Muscle layer of duodenum (tissue), 2 donors: ENCODE measurements around the gene CCDC106.

Experiments used
- H3K27ac ChIP-seq: one replicate; pipeline ENCODE4 v1.7.0; 2013; ENCODE audit warnings: mild to moderate bottlenecking, low read length
- H3K27me3 ChIP-seq: one replicate; pipeline ENCODE4 v1.7.0; 2013; ENCODE audit warnings: low read depth, mild to moderate bottlenecking, control low read depth, low read length
- H3K36me3 ChIP-seq, 2 donors: one replicate each; pipeline ENCODE4 v1.7.0; 2013; ENCODE audit warnings: low read length in 2 of 2, control low read depth in 1 of 2, mild to moderate bottlenecking in 1 of 2; ENCODE audit not compliant: insufficient read depth in 2 of 2, control insufficient read depth in 1 of 2
- H3K4me1 ChIP-seq, 2 donors: one replicate each; pipeline ENCODE4 v1.7.0; 2013; ENCODE audit warnings: low read length in 2 of 2, mild to moderate bottlenecking in 2 of 2, control low read depth in 1 of 2, moderate library complexity in 1 of 2; ENCODE audit not compliant: insufficient read depth in 2 of 2, control insufficient read depth in 1 of 2
- H3K4me3 ChIP-seq, 2 donors: one replicate each; pipeline ENCODE4 v1.7.0; 2013; ENCODE audit warnings: low read length in 2 of 2, low read depth in 1 of 2, mild to moderate bottlenecking in 1 of 2
- H3K9me3 ChIP-seq, 2 donors: one replicate each; pipeline ENCODE4 v1.7.0; 2013; ENCODE audit warnings: low read length in 2 of 2, control low read depth in 1 of 2, mild to moderate bottlenecking in 1 of 2; ENCODE audit not compliant: control insufficient read depth in 1 of 2
- donor health status: healthy.

CCDC106 gene

DNA sequence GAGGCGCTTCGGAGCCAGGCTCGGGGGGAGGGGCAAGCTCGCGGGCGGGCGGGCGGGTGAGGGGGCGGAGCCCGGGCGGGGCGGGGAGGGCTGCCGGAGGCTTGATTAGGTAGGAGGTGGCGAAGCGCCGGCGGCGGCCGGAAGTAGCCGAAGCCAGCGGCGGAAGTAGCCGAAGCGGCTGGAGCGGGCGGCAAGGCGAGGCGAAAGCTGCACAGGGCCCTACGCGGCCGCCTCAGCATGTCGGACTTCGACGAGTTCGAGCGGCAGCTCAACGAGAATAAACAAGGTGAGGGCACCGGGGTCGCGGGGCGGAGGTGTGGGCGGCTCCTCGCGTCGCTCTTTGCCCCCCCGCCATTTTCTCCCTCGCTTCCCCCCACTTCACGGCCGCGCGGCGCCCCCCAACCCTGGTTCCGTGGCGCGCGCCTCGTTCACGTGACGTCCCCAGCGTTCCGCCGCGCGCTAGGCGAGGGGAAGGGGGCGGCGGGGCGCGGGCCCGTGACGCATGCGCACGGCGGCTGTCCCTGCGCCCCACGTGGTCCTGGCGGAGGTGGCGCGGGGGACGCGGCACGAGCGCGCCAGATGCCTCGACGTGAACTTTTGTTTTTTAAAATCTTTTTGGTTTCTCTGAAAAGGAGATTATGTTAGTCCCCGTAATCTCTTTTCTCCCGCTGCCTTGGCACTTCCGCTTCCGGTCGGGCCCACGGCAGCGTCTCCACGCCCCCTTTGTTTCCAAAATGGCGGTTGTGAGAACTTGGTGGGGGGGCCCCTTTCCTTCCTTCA lies 7.0 kb downstream of the CCDC106 start, which contains the start of gene U2AF2:
Gene U2AF2, plus strand, starts transcription at position 168 of the 780 bp plus-strand sequence. Its CDS starts 70 bp downstream, at position 238.
- H3K27ac ChIP-seq, result peak within 1 kb of the TSS; percentile 99
- peaks cover 24 to 48% of the 10 kb centered on the region in 2 donors for H3K4me1 ChIP-seq
- peak within 1 kb of the TSS; percentile 94 to 95 for H3K4me3 ChIP-seq
- H3K36me3 ChIP-seq, result peaks cover 0 to 26% of the 10 kb centered on the region in 2 donors
- no peaks in the 10 kb centered on the region for H3K9me3 ChIP-seq
- no peaks in the 10 kb centered on the region for H3K27me3 ChIP-seq

DNA sequence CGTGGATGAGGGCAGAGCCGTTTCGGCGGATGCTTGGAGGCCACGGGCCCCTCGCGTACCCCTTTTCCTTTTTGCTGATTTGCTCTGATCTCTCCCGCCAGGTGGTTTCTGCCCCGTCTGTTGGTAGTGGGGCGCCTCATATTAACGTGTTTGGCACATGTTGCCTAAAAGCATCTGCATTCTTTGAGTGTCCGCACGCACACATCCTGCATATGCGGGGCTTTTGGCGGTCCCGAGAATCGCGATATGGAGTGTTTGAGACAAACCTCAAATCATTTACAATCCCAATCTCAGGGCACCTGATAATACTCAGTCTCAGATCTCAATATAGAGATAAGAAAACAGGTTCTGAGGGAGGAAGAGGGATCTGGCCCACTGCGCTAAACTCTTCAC lies 7.6 kb downstream of the CCDC106 start:
- Histone ChIP-seq H3K4me3 (peak overlapping the region; percentile 94 to 95), H3K27me3 (no peaks in the 10 kb centered on the region), H3K4me1 (peaks cover 24 to 48% of the 10 kb centered on the region in 2 donors), H3K36me3 (peaks cover 2 to 32% of the 10 kb centered on the region in 2 donors), H3K27ac (peak overlapping the region; percentile 88), H3K9me3 (no peaks in the 10 kb centered on the region)

DNA sequence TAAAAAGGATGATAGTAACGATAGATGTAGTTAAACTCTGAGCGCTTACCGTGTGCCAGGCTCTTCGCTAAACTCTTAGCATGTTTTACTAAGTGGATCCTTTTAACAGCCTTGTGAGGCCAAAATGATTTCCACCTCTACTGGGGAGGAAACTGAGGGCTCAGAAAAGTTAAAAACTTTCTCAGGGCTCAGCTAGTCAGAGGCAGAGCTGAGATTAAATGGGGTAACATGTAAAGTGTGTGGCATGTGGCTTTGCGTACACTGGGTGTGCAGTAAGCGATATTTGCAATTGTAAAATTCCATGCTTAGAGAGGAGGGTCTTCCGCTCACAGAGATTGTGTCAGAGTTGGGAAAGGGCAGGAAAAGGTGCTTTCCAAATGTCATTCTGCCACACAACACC lies 8.5 kb downstream of the CCDC106 start:
- peak overlapping the region; percentile 88 for H3K27ac ChIP-seq

DNA sequence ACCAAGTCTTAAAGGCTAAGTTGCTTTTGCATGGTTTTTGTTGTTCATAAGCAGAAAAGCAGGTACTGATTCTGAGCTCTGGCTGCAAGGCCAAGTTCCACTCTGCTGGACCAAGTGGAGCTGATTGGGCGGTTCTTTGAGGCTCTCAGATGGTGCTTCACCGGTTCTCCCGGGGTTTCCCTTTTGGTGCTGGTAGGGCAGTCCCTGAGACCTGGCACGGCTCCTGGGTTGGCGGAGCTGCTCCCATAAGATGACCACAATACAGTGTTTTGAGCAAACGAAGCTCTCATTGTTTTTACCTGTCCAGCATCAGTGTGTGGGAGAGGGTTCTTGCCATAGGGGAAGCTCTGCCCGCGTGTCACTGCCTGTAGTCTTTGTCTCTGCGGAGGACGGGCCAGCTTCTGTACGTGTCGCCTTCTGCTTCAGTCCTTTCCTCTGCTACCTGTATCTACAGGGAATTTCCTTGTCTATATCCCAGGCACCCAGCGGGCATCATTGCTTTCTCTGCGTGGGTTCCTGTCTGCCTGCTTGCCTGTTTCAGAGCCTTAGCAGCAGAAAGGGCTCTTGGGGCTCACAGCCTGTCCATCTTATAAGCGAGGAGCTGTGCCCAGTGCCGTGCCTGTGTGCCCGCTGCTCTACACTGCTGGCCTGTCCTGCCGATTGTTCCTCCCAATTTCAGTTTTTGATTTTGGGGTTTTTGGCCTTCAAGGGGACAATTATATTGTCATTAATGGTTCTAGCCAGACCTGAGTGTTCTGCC lies 9.2 kb downstream of the CCDC106 start:
- Histone ChIP-seq H3K9me3 (no peaks in the 10 kb centered on the region), H3K4me3 (peak overlapping the region; percentile 94 to 95), H3K4me1 (peaks cover 24 to 48% of the 10 kb centered on the region in 2 donors), H3K27ac (peak overlapping the region; percentile 88), H3K36me3 (peaks cover 17 to 47% of the 10 kb centered on the region in 2 donors), H3K27me3 (no peaks in the 10 kb centered on the region)

More for the DNA sequence above, 8.5 kb downstream of the CCDC106 start:
- Histone ChIP-seq H3K4me1 (peaks cover 24 to 48% of the 10 kb centered on the region in 2 donors), H3K9me3 (no peaks in the 10 kb centered on the region), H3K27me3 (no peaks in the 10 kb centered on the region), H3K4me3 (peak overlapping the region; percentile 94 to 95), H3K36me3 (peaks cover 11 to 41% of the 10 kb centered on the region in 2 donors)

DNA sequence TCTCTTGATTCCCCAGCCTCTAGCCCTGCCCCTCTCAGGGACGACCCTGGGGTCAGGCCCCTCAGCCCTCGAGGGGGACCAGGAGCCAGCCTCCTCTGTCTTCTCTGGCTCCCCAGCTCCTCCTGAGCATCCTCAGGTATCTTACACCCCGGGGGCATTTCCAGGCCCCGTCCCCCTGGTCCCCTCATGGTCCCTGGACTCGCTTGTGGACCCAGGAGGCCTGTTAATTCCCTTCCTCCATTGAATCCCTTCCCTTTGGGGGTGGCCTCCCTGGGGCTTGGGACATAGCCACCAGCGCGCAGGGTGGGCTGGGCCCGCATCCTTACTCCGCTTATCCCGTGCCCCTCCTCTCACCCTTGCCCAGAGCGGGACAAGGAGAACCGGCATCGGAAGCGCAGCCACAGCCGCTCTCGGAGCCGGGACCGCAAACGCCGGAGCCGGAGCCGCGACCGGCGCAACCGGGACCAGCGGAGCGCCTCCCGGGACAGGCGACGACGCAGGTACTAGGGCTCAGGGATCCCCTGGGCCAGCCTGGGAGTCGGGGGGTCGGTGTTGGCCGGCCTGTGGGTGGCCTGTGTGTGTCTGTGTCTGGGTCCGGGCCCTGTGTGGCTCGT lies 10.9 kb downstream of the CCDC106 start:
- Histone ChIP-seq H3K27ac (no peak overlapping the region), H3K4me1 (peaks cover 24 to 43% of the 10 kb centered on the region in 2 donors), H3K9me3 (no peaks in the 10 kb centered on the region), H3K36me3 (peaks cover 34 to 64% of the 10 kb centered on the region in 2 donors), H3K27me3 (no peaks in the 10 kb centered on the region), H3K4me3 (peak overlapping the region in 1 of 2 donors; percentile 24)

DNA sequence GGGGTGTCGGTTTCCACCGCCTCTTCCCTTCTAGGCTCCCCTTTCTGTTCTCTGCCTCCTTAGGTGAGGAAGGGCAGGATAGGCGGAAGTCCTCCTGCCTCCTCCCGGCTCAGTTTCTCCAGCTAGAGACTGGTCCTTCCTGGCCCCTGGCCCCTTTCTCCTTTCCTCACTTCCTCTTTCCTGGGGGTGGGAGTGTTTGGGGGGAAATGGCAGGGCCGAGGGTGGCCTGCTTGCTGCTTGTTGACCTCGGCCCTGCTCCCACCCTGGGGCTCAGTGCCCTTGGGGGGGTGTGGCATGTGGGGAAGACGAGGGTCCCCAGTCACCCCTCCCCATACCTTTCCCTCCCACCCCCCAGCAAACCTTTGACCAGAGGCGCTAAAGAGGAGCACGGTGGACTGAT lies 11.8 kb downstream of the CCDC106 start:
- Histone ChIP-seq H3K36me3 (peaks cover 39 to 66% of the 10 kb centered on the region in 2 donors), H3K9me3 (no peaks in the 10 kb centered on the region), H3K4me1 (peaks cover 24 to 43% of the 10 kb centered on the region in 2 donors), H3K4me3 (no peak overlapping the region), H3K27ac (no peak overlapping the region), H3K27me3 (no peaks in the 10 kb centered on the region)

DNA sequence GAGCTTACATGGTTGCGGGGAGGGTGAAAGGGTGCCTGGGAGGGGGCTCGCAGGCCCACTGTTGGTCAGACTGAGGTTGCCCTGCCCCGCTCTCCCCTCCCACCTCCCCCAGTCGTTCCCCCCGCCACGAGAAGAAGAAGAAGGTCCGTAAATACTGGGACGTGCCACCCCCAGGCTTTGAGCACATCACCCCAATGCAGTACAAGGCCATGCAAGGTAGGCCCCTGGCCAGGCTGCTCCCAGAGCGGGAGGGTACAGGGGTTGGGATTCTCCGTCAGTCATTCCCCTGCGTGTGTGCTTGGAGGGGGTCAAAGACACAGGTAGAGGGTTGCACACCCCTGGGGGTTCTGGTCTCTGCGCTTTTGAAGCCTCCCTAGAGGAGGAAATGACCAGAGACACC lies 12.4 kb downstream of the CCDC106 start:
- no peak overlapping the region for H3K27ac ChIP-seq
- no peak overlapping the region for H3K4me3 ChIP-seq
- H3K36me3 ChIP-seq, result peaks cover 39 to 65% of the 10 kb centered on the region in 2 donors
- H3K9me3 ChIP-seq, result no peaks in the 10 kb centered on the region
- peaks cover 24 to 43% of the 10 kb centered on the region in 2 donors for H3K4me1 ChIP-seq
- no peaks in the 10 kb centered on the region for H3K27me3 ChIP-seq

DNA sequence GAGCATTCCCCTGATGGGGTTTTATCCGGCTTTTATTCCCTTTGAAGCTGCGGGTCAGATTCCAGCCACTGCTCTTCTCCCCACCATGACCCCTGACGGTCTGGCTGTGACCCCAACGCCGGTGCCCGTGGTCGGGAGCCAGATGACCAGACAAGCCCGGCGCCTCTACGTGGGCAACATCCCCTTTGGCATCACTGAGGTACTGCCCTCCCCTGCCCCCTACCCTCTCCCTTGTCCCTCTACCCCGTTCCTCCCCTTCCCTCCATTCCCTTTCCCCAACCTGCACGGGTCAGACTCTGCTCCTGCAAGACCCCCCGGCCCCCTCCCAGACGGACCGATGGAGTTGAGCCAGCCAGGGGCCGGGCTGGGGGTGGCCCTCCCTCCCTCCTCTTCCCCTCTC lies 13.0 kb downstream of the CCDC106 start:
- no peaks in the 10 kb centered on the region for H3K27me3 ChIP-seq
- no peak overlapping the region for H3K27ac ChIP-seq
- H3K4me1 ChIP-seq, result peaks cover 22 to 40% of the 10 kb centered on the region in 2 donors
- H3K4me3 ChIP-seq, result no peak overlapping the region
- H3K9me3 ChIP-seq, result no peaks in the 10 kb centered on the region
- peaks cover 42 to 69% of the 10 kb centered on the region in 2 donors for H3K36me3 ChIP-seq

DNA sequence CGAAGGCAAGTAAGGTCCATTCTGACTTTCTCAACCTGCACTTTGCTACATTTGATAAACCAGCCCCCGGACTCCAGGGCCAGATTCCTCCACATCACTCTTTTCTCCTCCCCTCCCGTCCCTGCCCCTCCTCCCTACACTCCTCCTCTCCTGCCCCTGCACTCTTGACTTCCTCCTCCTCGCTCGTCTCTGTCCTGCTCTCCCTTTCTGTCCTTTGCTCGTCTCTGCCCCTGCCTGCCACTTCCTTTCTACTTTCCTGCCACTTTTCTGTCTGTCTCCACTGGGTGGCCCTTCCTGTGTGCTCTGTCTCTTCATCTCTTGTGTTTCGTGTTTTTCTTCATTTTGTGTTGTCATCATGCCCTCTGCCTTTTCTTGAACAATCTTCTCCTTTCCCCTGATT lies 13.8 kb downstream of the CCDC106 start:
- H3K27me3 ChIP-seq, result no peaks in the 10 kb centered on the region
- H3K4me3 ChIP-seq, result no peak overlapping the region
- H3K9me3 ChIP-seq, result no peaks in the 10 kb centered on the region
- H3K27ac ChIP-seq, result no peak overlapping the region
- peaks cover 13 to 32% of the 10 kb centered on the region in 2 donors for H3K4me1 ChIP-seq
- H3K36me3 ChIP-seq, result peaks cover 51 to 77% of the 10 kb centered on the region in 2 donors

DNA sequence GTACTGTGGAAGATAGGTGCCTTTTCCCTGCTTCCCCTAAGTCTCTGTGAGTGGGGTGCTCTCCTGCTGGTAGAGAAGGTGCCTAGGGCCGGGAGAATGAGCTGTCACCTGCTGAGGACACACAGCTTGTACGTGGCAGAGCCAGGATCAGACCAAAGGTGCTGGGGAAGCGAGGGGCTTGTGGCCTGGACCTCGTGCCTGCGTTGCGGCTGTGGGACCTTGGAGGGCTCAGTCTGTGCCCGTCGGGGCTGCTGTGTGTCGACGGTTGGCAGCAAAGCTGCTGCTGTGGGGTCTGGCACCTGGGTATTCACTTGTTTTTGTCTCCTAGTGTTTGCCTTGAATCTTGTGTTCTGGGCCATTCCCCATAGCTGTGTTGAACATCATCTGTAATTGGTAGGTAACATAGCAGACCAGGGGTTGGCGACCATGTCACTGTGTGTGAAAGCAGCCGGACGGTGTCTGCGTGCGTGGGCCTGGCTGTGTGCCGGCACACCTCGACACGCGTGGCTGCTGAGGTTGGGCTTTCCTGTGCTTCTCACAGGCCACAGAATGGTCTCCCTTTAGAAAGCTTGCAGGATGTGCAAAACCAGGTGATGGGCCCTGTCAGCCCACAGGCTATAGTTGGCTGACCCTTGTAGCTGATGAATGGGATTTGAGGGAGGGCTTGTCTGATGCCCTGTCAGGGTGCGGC lies 16.0 kb downstream of the CCDC106 start:
- H3K4me3 ChIP-seq, result no peak overlapping the region
- H3K4me1 ChIP-seq, result peaks cover 0 to 10% of the 10 kb centered on the region in 2 donors
- no peak overlapping the region for H3K27ac ChIP-seq
- H3K27me3 ChIP-seq, result no peaks in the 10 kb centered on the region
- H3K9me3 ChIP-seq, result no peaks in the 10 kb centered on the region
- H3K36me3 ChIP-seq, result peaks cover 63 to 95% of the 10 kb centered on the region in 2 donors
